Fibroblast of the aortic adventitia (primary cell): ENCODE data around the gene CDPF1. TPM values are rescaled to one million over a fixed set of nuclear protein-coding genes. Genes with fewer than 3 reads are reported as not detected.

Experiments
- DNase-seq: peaks from one replicate; pipeline ENCODE4 v3.0.0-alpha.2; 2010; ENCODE audit warnings: low read depth
- H3K4me3 ChIP-seq: 2 replicates; pipeline ENCODE4 v1.5.1; 2011; ENCODE audit warnings: low read depth, mild to moderate bottlenecking, control low read depth, low read length, moderate library complexity
- CTCF ChIP-seq: IDR thresholded peaks from 2 replicates; pipeline ENCODE4 v1.5.1; 2011; ENCODE audit warnings: mild to moderate bottlenecking, low read length, control low read depth, inconsistent platforms; ENCODE audit not compliant: insufficient read depth
- total RNA-seq: library from RNA; depleted of rRNA; stranded (reverse); fragments of >200 nt; gene quantifications from 2 replicates; pipeline ENCODE4 v1.2.3, GENCODE V29; 2012; ENCODE audit warnings: low replicate concordance

CDPF1 gene
- total RNA-seq, 1 donor, result 7.7 TPM

- no peak overlapping the region for H3K4me3 ChIP-seq
- no peak for TF ChIP-seq CTCF
- no peak for DNase-seq
Measured at GRCh38 chr22:46241396-46242007, 8.6 kb downstream of the CDPF1 start.

- TF ChIP-seq CTCF, result no peak
- no peak overlapping the region for H3K4me3 ChIP-seq
- no peak for DNase-seq
Measured at GRCh38 chr22:46240907-46241306, 9.2 kb downstream of the CDPF1 start.

GRCh38 chr22:46240506-46240905 lies 9.6 kb downstream of the CDPF1 start:
- H3K4me3 ChIP-seq, result no peak overlapping the region
- DNase-seq, result no peak
- TF ChIP-seq CTCF, result no peak

GRCh38 chr22:46240073-46240472 lies 10.0 kb downstream of the CDPF1 start:
- DNase-seq, result no peak

GRCh38 chr22:46239261-46240048 lies 10.6 kb downstream of the CDPF1 start:
- no peak overlapping the region for H3K4me3 ChIP-seq
- DNase-seq, result no peak
- TF ChIP-seq CTCF, result no peak

More at GRCh38 chr22:46240073-46240472, 10.0 kb downstream of the CDPF1 start:
- no peak overlapping the region for H3K4me3 ChIP-seq
- no peak for TF ChIP-seq CTCF

GRCh38 chr22:46238541-46238940 lies 11.6 kb downstream of the CDPF1 start:
- no peak for TF ChIP-seq CTCF
- no peak overlapping the region for H3K4me3 ChIP-seq
- DNase-seq, result no peak
